Liver (tissue), 9 donors: ENCODE data around the gene SUMO1. TPM values are rescaled to one million over a fixed set of nuclear protein-coding genes. Genes with fewer than 3 reads are reported as not detected.
A peak's percentile ranks its signal among the peaks of the same experiment; 100 is the strongest.

Experiments used
- DNase-seq: peaks from one replicate; pipeline ENCODE4 v3.0.0-alpha.2; 2017; ENCODE audit warnings: low spot score
- H3K27ac ChIP-seq, 2 donors: one replicate each; pipeline ENCODE4 v1.7.0; 2013; ENCODE audit warnings: inconsistent platforms in 2 of 2, low read length in 2 of 2, control low read depth in 1 of 2, low read depth in 1 of 2, mild to moderate bottlenecking in 1 of 2
- H3K27me3 ChIP-seq, 4 donors: one replicate each; pipeline versions ENCODE4 v1.6.1 to v1.7.0; 2013; ENCODE audit warnings: low read length in 3 of 4, inconsistent platforms in 1 of 4, mild to moderate bottlenecking in 1 of 4, moderate library complexity in 1 of 4; ENCODE audit not compliant: control insufficient read depth in 4 of 4, insufficient read depth in 4 of 4
- H3K36me3 ChIP-seq, 4 donors: one replicate each; pipeline versions ENCODE4 v1.6.1 to v1.7.0; 2013; ENCODE audit warnings: low read length in 3 of 4, mild to moderate bottlenecking in 3 of 4, low read depth in 1 of 4, moderate library complexity in 1 of 4; ENCODE audit not compliant: control insufficient read depth in 4 of 4, insufficient read depth in 3 of 4
- H3K4me1 ChIP-seq, 4 donors: one replicate each; pipeline versions ENCODE4 v1.6.1 to v1.7.0; 2013; ENCODE audit warnings: low read length in 3 of 4, mild to moderate bottlenecking in 3 of 4, moderate library complexity in 1 of 4; ENCODE audit not compliant: control insufficient read depth in 4 of 4, insufficient read depth in 4 of 4
- H3K4me3 ChIP-seq, 3 donors: one replicate each; pipeline versions ENCODE4 v1.6.1 to v1.7.0; 2013; ENCODE audit warnings: low read length in 3 of 3, control low read depth in 1 of 3, low read depth in 1 of 3, mild to moderate bottlenecking in 1 of 3
- H3K9ac ChIP-seq, 2 donors: one replicate each; pipeline ENCODE4 v1.7.0; 2013; ENCODE audit warnings: low read length in 2 of 2, mild to moderate bottlenecking in 2 of 2, moderate library complexity in 2 of 2, control low read depth in 1 of 2, low read depth in 1 of 2
- H3K9me3 ChIP-seq, 4 donors: one replicate each; pipeline versions ENCODE4 v1.6.1 to v1.7.0; 2013; ENCODE audit warnings: low read length in 3 of 4; ENCODE audit not compliant: control insufficient read depth in 4 of 4
- CTCF ChIP-seq: fragments of 150-350 bp; IDR thresholded peaks from 2 replicates; pipeline ENCODE4 v1.5.1; 2017; ENCODE audit warnings: improper control_type of control experiment, low read depth, low read length; ENCODE audit not compliant: missing input control
- EGR1 ChIP-seq, 2 donors: IDR thresholded peaks; 2 replicates each; pipeline ENCODE4 v1.6.1; 2016 to 2018; ENCODE audit warnings: antibody characterized with exemption in 2 of 2, low read depth in 2 of 2
- FOXA1 ChIP-seq: IDR thresholded peaks from 2 replicates; pipeline ENCODE4 v1.6.1; 2016; ENCODE audit warnings: antibody characterized with exemption
- FOXA2 ChIP-seq: IDR thresholded peaks from 2 replicates; pipeline ENCODE4 v1.6.1; 2016; ENCODE audit warnings: antibody characterized with exemption
- GABPA ChIP-seq, 2 donors: IDR thresholded peaks in 1 of 2; conservative IDR thresholded peaks in 1 of 2; 2 replicates each; pipeline ENCODE4 v1.6.1; 2016; ENCODE audit warnings: antibody characterized with exemption in 2 of 2, mild to moderate bottlenecking in 1 of 2, moderate library complexity in 1 of 2
- HNF4A ChIP-seq, 2 donors: conservative IDR thresholded peaks; 2 replicates each; pipeline ENCODE4 v1.6.1; 2016; ENCODE audit warnings: antibody characterized with exemption in 2 of 2, mild to moderate bottlenecking in 2 of 2
- HNF4G ChIP-seq: IDR thresholded peaks from 2 replicates; pipeline ENCODE4 v1.6.1; 2016; ENCODE audit warnings: antibody characterized with exemption
- JUND ChIP-seq, 2 donors: IDR thresholded peaks; 2 replicates each; pipeline ENCODE4 v1.6.1; 2016; ENCODE audit warnings: antibody characterized with exemption in 2 of 2
- MAX ChIP-seq: IDR thresholded peaks from 2 replicates; pipeline ENCODE4 v1.6.1; 2016; ENCODE audit warnings: antibody characterized with exemption
- NR2F2 ChIP-seq: IDR thresholded peaks from 2 replicates; pipeline ENCODE4 v1.6.1; 2016; ENCODE audit warnings: antibody characterized with exemption
- REST ChIP-seq: IDR thresholded peaks from 2 replicates; pipeline ENCODE4 v1.6.1; 2016; ENCODE audit warnings: antibody characterized with exemption, mild to moderate bottlenecking
- RXRA ChIP-seq, 2 donors: IDR thresholded peaks; 2 replicates each; pipeline ENCODE4 v1.6.1; 2017 to 2018; ENCODE audit warnings: antibody characterized with exemption in 2 of 2, mild to moderate bottlenecking in 1 of 2
- SP1 ChIP-seq: IDR thresholded peaks from 2 replicates; pipeline ENCODE4 v1.6.1; 2018; ENCODE audit warnings: antibody characterized with exemption, mild to moderate bottlenecking
- YY1 ChIP-seq: IDR thresholded peaks from 2 replicates; pipeline ENCODE4 v1.6.1; 2016; ENCODE audit warnings: antibody characterized with exemption, mild to moderate bottlenecking
- ZBTB33 ChIP-seq: IDR thresholded peaks from 2 replicates; pipeline ENCODE4 v1.6.1; 2016; ENCODE audit warnings: antibody characterized with exemption
- WGBS: extraction: QIAGEN DNeasy Blood & Tissue Kit; methylation state at CpG from one replicate; pipeline ENCODE4 v1.1.7; 2013; 5-methylcytosine and 5-hydroxymethylcytosine counted together
- polyA plus RNA-seq, 2 donors: library from polyadenylated mRNA; stranded (reverse) in 1 of 2; unstranded in 1 of 2; fragments of 200-250 nt in 1 of 2; fragments of >200 nt in 1 of 2; fragmentation: Nextera tagmentation in 1 of 2; extraction: Ambion mirVana in 1 of 2; gene quantifications; one replicate each; pipeline versions ENCODE4 v1.2.1 to v1.2.3, GENCODE V29; 2013 to 2015
- total RNA-seq, 2 donors: library from RNA; depleted of rRNA; stranded (reverse); fragments of >200 nt; gene quantifications; one replicate each; pipeline ENCODE4 v1.2.3, GENCODE V29; 2014
- donor health status: healthy.
- donor health status: healthy.
- donor health status: healthy.
- donor health status: healthy.
- donor health status: healthy.

The SUMO1 gene
- total RNA-seq, result 10 to 100 TPM; 42.7 to 51.5 TPM
- polyA plus RNA-seq, result 100 to 1,000 TPM in 1 of 2 donors, 10 to 100 TPM in 1; 51.4 to 139 TPM

GRCh38 chr2:202238234-202239197 is at the start of gene SUMO1:
SUMO1 (minus strand) TSS chr2:202238597; CDS start chr2:202238451, 146 bp downstream.
- WGBS, result 2% methylated on average over 54 of the region's 54 CpGs
- peaks cover 7 to 15% (median 13%) of the 10 kb centered on the region in 4 donors for H3K4me1 ChIP-seq

GRCh38 chr2:202286595-202286994 is 48.2 kb upstream of the SUMO1 start:
- no peaks in the 10 kb centered on the region for H3K4me1 ChIP-seq
- DNase-seq, result no peak
- TF ChIP-seq FOXA1, result no peak
- TF ChIP-seq JUND (IDR thresholded peaks at IDR 0.05), result no peak
- TF ChIP-seq REST, result no peak
- TF ChIP-seq ZBTB33, result no peak
- no peak for TF ChIP-seq HNF4G
- no peak for TF ChIP-seq MAX
- TF ChIP-seq SP1, result no peak
- no peak for TF ChIP-seq FOXA2
- no peak for TF ChIP-seq GABPA (IDR thresholded peaks at IDR 0.05 in 1 of 2, conservative IDR thresholded peaks at IDR 0.05 in 1 of 2)
- no peak for TF ChIP-seq RXRA (IDR thresholded peaks at IDR 0.05)

More at GRCh38 chr2:202238234-202239197, at the start of gene SUMO1:
- Histone ChIP-seq H3K27me3 (no peaks in the 10 kb centered on the region), H3K27ac (peak within 1 kb of the TSS; percentile 70 to 82), H3K36me3 (no peaks in the 10 kb centered on the region), H3K9me3 (no peaks in the 10 kb centered on the region), H3K9ac (peak within 1 kb of the TSS; percentile 72 to 90), H3K4me3 (peak within 1 kb of the TSS; percentile 75 to 88 (median 85))
- peak; percentile 87 for DNase-seq
- TF ChIP-seq GABPA (IDR thresholded peaks at IDR 0.05 in 1 of 2, conservative IDR thresholded peaks at IDR 0.05 in 1 of 2) (peak; percentile 90 to 97), HNF4A (conservative IDR thresholded peaks at IDR 0.05) (peak in 1 of 2 donors; percentile 14), NR2F2 (peak; percentile 32), EGR1 (IDR thresholded peaks at IDR 0.05; ENCODE audit: low read depth in 2 of 2) (no peak), YY1 (peak; percentile 18), ZBTB33 (no peak), JUND (IDR thresholded peaks at IDR 0.05) (no peak), CTCF (no peak), SP1 (no peak)

More at GRCh38 chr2:202286595-202286994, 48.2 kb upstream of the SUMO1 start:
- Histone ChIP-seq H3K4me3 (no peak overlapping the region), H3K9ac (no peak overlapping the region), H3K27me3 (no peaks in the 10 kb centered on the region), H3K9me3 (no peaks in the 10 kb centered on the region), H3K36me3 (peaks cover 29 to 75% (median 68%) of the 10 kb centered on the region in 4 donors), H3K27ac (no peak overlapping the region)
